K562 (cell line): ENCODE data around the gene FAM149B1. TPM values are rescaled to one million over a fixed set of nuclear protein-coding genes. Genes with fewer than 3 reads are reported as not detected.
A peak's percentile ranks its signal among the peaks of the same experiment; 100 is the strongest.

Source experiments
- BRD9 ChIP-seq: fragments of 450-650 bp; IDR thresholded peaks from 2 replicates; pipeline ENCODE4 v1.6.1; 2018; ENCODE audit warnings: low read depth; ENCODE audit not compliant: partially characterized antibody
- C11orf30 ChIP-seq: fragments of 450-650 bp; IDR thresholded peaks from 2 replicates; pipeline ENCODE4 v1.6.1; 2016; ENCODE audit warnings: low read depth, mild to moderate bottlenecking
- E2F5 ChIP-seq: sonication (generic); formaldehyde crosslinking; IDR thresholded peaks from 2 replicates; pipeline ENCODE4 v1.8.0; 2022; ENCODE audit warnings: mild to moderate bottlenecking, missing genetic modification reagents
- FOSL1 ChIP-seq: fragments of 200-800 bp; sonication (Bioruptor generic); conservative IDR thresholded peaks from 2 replicates; pipeline ENCODE4 v1.6.1; 2016; ENCODE audit warnings: missing genetic modification characterization, missing compliant biosample characterization
- FOXA3 ChIP-seq, 2 experiments: fragments of 450-650 bp in 1 of 2; sonication (generic) in 1 of 2; formaldehyde crosslinking; IDR thresholded peaks in 1 of 2; conservative IDR thresholded peaks in 1 of 2; 2 replicates each; pipeline versions ENCODE4 v1.4.0 to v1.8.0; 2020 to 2022; ENCODE audit warnings: mild to moderate bottlenecking in 2 of 2, missing genetic modification reagents in 1 of 2
- MECOM ChIP-seq: fragments of 250-450 bp; sonication (Bioruptor Pico); IDR thresholded peaks from 2 replicates; pipeline ENCODE4 v1.8.0; 2022; ENCODE audit warnings: inconsistent platforms
- NFRKB ChIP-seq: fragments of 450-650 bp; IDR thresholded peaks from 2 replicates; pipeline ENCODE4 v1.6.1; 2016; ENCODE audit warnings: low read depth
- POLR2AphosphoS5 ChIP-seq: IDR thresholded peaks from 2 replicates; pipeline ENCODE4 v1.6.1; 2011; ENCODE audit warnings: mild to moderate bottlenecking, low read depth, low read length, moderate library complexity; ENCODE audit not compliant: control insufficient read depth, insufficient read depth
- SMAD3 ChIP-seq: fragments of 450-650 bp; formaldehyde crosslinking; conservative IDR thresholded peaks from 2 replicates; pipeline ENCODE4 v1.4.0; 2020; ENCODE audit warnings: mild to moderate bottlenecking
- TAL1 ChIP-seq: fragments of 450-650 bp; IDR thresholded peaks from 2 replicates; pipeline ENCODE4 v1.6.1; 2016; ENCODE audit warnings: mild to moderate bottlenecking
- ZBTB34 ChIP-seq: fragments of 250-450 bp; sonication (Bioruptor Pico); IDR thresholded peaks from 2 replicates; pipeline ENCODE4 v1.8.0; 2021; ENCODE audit warnings: mild to moderate bottlenecking, moderate library complexity
- ZNF184 ChIP-seq: sonication (generic); formaldehyde crosslinking; IDR thresholded peaks from 2 replicates; pipeline ENCODE4 v1.5.0; 2020; ENCODE audit warnings: missing genetic modification reagents
- ZNF398 ChIP-seq: fragments of 250-450 bp; sonication (Bioruptor Pico); IDR thresholded peaks from 2 replicates; pipeline ENCODE4 v1.8.0; 2021; ENCODE audit warnings: moderate library complexity, mild to moderate bottlenecking, inconsistent platforms
- ZNF407 ChIP-seq: fragments of 450-650 bp; IDR thresholded peaks from 2 replicates; pipeline ENCODE4 v1.6.1; 2016; ENCODE audit warnings: low read depth
- polyA plus RNA-seq, 8 experiments: library from polyadenylated mRNA; depleted of rRNA in 4 of 8; stranded (reverse) in 5 of 8; unstranded in 3 of 8; fragments of >200 nt; fragmentation: Nextera tagmentation in 2 of 8; fragmentation: Illumina TruSeq in 1 of 8; extraction: Ambion mirVana in 2 of 8; extraction: Trizol in 1 of 8; gene quantifications; 2 replicates each; pipeline versions ENCODE4 v1.2.1 to v1.2.3, GENCODE V29; 2011 to 2014; ENCODE audit warnings: inconsistent platforms in 1 of 8, missing spikeins in 1 of 8
- total RNA-seq, 7 experiments: library from RNA; depleted of rRNA in 6 of 7; stranded (reverse); fragments of >200 nt in 6 of 7; fragmentation: Illumina TruSeq in 2 of 7; extraction: Trizol in 2 of 7; gene quantifications; 2 replicates each; pipeline versions ENCODE4 v1.2.1 to v1.2.3, GENCODE V29; 2011 to 2021; ENCODE audit warnings: low replicate concordance in 1 of 7

The FAM149B1 gene
- total and polyA plus RNA-seq, 9 of the 15 experiments (the other 6 are each of a cell fraction or from before 2014, with no cell fraction given): 4.2 to 18.5 (median 9.3) TPM

GRCh38 chr10:73183667-73184281, 15.9 kb downstream of the FAM149B1 start (continued):
- no peak for TF ChIP-seq ZNF407
- TF ChIP-seq BRD9: no peak
- no peak for TF ChIP-seq E2F5
- TF ChIP-seq ZBTB34 (CRISPR knock-in tag): no peak
- TF ChIP-seq ZNF184 (CRISPR knock-in tag): no peak
- TF ChIP-seq FOXA3 (CRISPR knock-in tag; conservative IDR thresholded peaks at IDR 0.05 in 1 of 2, IDR thresholded peaks at IDR 0.05 in 1 of 2): no peak
- TF ChIP-seq FOSL1 (tag): peak; percentile 73
- no peak for TF ChIP-seq TAL1
- TF ChIP-seq POLR2AphosphoS5: no peak
- no peak for TF ChIP-seq ZNF398 (CRISPR knock-in tag)
- TF ChIP-seq C11orf30: 0 out of 2 replicates have a peak, but pooled peaks have one; percentile 44
- no peak for TF ChIP-seq NFRKB
- TF ChIP-seq SMAD3 (CRISPR knock-in tag): no peak
- no peak for TF ChIP-seq MECOM
